Activated CD4-positive, alpha-beta T cell treated with anti-CD3 and anti-CD28 coated beads, Interleukin-2, amount 10 ng/mL, durations not matched to agents 7 days and 5 days (primary cell): ENCODE results near the gene ERC2. TPM values are rescaled to one million over a fixed set of nuclear protein-coding genes. Genes with fewer than 3 reads are reported as not detected.

Source experiments
- CTCF ChIA-PET: fragments of 350-600 bp; sonication (Branson Sonifier 250); formaldehyde crosslinking; loops from one replicate; lab custom pipeline; 2021; ENCODE audit warnings: antibody characterized with exemption; lab: Charles Lee
- POLR2A ChIA-PET: fragments of 350-600 bp; sonication (Branson Sonifier 250); formaldehyde crosslinking; loops from one replicate; lab custom pipeline; 2021; ENCODE audit warnings: antibody characterized with exemption; lab: Charles Lee
- DNase-seq: peaks from one replicate; pipeline ENCODE4 v3.0.0-alpha.2; 2020
- H3K27ac Mint-ChIP-seq: one replicate; pipeline ENCODE4 v1.8.0; 2021; ENCODE audit warnings: mild to moderate bottlenecking, moderate library complexity, mixed read lengths
- H3K27me3 Mint-ChIP-seq: one replicate; pipeline ENCODE4 v1.8.0; 2021; ENCODE audit warnings: mixed read lengths
- H3K36me3 Mint-ChIP-seq: one replicate; pipeline ENCODE4 v1.8.0; 2021; ENCODE audit warnings: low read depth, mixed read lengths
- H3K4me1 Mint-ChIP-seq: one replicate; pipeline ENCODE4 v1.8.0; 2021; ENCODE audit warnings: mixed read lengths
- H3K4me3 Mint-ChIP-seq: one replicate; pipeline ENCODE4 v1.8.0; 2021; ENCODE audit warnings: mild to moderate bottlenecking, moderate library complexity, mixed read lengths
- H3K9me3 Mint-ChIP-seq: one replicate; pipeline ENCODE4 v1.8.0; 2021; ENCODE audit warnings: mixed read lengths
- total RNA-seq, 2 experiments: library from RNA; stranded (reverse); gene quantifications; one replicate each; pipeline ENCODE4 v1.2.3, GENCODE V29; 2021

Gene ERC2
- total RNA-seq, 2 experiments from 2014 or later = not detected

DNA sequence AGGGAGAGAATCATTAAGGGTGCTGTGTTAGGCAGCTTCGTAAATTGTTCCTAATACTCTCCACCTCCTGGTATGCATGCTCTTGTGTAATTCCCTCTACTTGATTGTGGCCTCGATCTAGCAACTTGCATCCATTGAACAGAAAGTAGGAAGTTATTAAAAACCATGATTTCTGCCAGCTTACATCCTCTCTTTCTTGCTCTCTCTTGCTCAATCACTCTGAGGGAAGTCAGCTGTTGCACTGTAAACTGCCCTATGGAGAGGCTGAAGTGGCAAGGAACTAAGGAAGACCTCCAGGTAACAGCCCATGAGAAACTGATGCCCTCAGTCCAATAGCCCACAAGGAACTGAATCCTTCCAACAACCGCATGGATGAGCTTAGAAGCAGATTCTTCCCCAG is 92.6 kb downstream of the ERC2 start:
- Mint-ChIP-seq H3K4me1 (no peaks in the 10 kb centered on the region), H3K4me3 (no peak overlapping the region), H3K27ac (no peak overlapping the region), H3K27me3 (peaks cover 3% of the 10 kb centered on the region), H3K9me3 (peaks cover 12% of the 10 kb centered on the region), H3K36me3 (no peaks in the 10 kb centered on the region)
- ChIA-PET POLR2A (no interaction called here), CTCF (no interaction called here)
- DNase-seq = no peak

DNA sequence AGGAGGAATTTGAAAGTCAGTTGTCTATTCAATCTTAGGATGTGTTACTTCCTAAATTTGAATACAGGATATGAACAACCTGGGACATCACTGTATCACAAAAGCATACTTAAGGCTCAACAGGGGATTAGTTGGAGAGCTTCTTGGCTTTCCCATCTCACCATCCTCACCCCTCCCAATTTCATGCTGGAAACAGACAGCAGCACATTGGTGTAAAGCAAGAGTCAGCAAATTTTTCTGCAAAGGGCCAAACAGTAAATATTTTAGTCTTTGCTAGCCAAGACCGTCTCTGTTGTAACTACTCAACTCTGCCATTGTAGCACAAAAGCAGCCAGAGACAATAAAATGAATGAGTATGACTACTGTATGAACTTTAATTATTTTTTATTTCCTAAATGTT is 94.9 kb downstream of the ERC2 start:
- ChIA-PET CTCF (no interaction called here), POLR2A (no interaction called here)
- no peaks in the 10 kb centered on the region for H3K36me3 Mint-ChIP-seq
- H3K27me3 Mint-ChIP-seq = peaks cover 3% of the 10 kb centered on the region
- no peak overlapping the region for H3K4me3 Mint-ChIP-seq
- H3K4me1 Mint-ChIP-seq = no peaks in the 10 kb centered on the region
- no peak for DNase-seq
- no peak overlapping the region for H3K27ac Mint-ChIP-seq
- H3K9me3 Mint-ChIP-seq = peaks cover 12% of the 10 kb centered on the region

DNA sequence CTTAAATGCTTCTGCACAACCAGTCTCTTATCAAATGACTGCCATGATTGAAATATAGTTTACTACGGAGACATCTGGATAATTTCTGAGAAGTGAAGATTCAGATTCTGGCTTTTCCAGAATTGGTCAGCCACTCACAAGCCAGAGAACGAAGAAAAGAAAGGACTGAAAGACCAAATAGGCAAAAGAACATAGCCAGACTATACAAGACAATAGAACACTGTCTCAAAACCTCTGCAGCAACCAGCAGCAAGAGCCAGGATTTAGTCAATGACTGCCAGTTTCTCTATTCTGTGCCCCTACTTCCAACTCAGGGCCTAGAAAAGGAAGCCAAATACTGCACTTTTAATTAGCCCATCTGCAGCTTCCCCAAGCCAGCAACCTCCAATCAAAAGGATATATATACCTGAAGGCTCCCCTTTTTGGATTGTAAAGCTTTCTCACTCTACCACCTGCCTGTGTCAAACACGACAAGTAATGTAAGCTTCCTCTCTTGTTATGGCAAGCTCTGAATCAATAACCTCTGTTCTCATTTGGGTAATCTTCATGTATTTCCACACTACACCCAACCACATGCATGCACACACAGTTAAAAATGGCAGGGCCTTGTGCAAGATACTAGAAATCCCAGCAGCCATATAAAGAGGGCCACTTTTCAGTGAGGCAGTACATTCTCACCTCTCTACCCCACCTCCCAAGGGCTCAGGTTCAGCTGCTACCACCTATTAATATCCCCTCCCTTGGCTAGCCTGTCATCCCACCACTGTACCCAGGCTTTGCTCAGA is 97.1 kb downstream of the ERC2 start:
- ChIA-PET POLR2A (no interaction called here), CTCF (no interaction called here)
- Mint-ChIP-seq H3K27ac (no peak overlapping the region), H3K27me3 (peaks cover 6% of the 10 kb centered on the region), H3K4me3 (no peak overlapping the region), H3K4me1 (no peaks in the 10 kb centered on the region), H3K9me3 (peaks cover 9% of the 10 kb centered on the region), H3K36me3 (no peaks in the 10 kb centered on the region)
- DNase-seq = no peak

DNA sequence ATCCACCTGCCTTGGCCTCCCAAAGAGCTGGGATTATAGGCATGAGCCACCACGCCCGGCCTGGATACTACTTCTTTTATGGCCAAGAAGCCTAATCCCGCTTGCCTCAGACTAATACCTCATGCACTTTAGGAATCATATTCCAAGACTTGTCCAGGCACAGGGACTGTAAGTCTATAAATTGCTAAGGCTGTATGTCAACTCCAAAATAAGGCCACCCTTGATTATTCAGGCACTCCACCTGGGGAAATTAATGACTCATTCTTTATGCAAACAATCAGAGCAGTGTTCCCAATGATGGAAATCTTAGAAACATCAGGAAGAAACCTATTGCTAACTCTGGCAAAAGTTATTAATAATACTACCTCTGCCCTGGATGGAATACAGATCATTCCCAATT is 98.4 kb downstream of the ERC2 start:
- no peak overlapping the region for H3K4me3 Mint-ChIP-seq
- peaks cover 6% of the 10 kb centered on the region for H3K27me3 Mint-ChIP-seq
- H3K36me3 Mint-ChIP-seq = no peaks in the 10 kb centered on the region
- H3K9me3 Mint-ChIP-seq = no peaks in the 10 kb centered on the region
- no peak for DNase-seq
- CTCF ChIA-PET = no interaction called here
- H3K27ac Mint-ChIP-seq = no peak overlapping the region
- POLR2A ChIA-PET = no interaction called here
- H3K4me1 Mint-ChIP-seq = no peaks in the 10 kb centered on the region

DNA sequence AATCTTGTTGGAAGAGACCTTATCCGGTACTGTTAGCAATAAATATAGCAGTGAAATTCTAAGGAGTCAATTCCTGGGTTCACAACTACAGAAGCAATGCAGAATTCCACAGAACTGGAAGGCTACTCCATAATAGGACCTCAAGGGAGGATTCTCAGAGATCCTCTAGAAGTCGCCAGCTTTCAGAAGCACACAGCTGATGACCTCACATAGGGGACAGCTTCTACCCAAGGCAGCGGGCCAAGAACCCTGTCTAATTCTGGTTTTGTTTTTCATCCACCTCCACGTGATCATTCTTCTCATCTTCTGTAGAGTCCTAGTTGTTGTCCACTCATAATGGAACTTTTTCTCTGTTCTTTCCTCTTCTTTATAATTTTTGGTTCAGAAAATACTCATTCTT is 99.4 kb downstream of the ERC2 start:
- Mint-ChIP-seq H3K4me3 (no peak overlapping the region), H3K36me3 (no peaks in the 10 kb centered on the region), H3K27me3 (peaks cover 6% of the 10 kb centered on the region), H3K9me3 (no peaks in the 10 kb centered on the region), H3K4me1 (no peaks in the 10 kb centered on the region), H3K27ac (no peak overlapping the region)
- DNase-seq = no peak
- POLR2A ChIA-PET = no interaction called here
- CTCF ChIA-PET = no interaction called here

DNA sequence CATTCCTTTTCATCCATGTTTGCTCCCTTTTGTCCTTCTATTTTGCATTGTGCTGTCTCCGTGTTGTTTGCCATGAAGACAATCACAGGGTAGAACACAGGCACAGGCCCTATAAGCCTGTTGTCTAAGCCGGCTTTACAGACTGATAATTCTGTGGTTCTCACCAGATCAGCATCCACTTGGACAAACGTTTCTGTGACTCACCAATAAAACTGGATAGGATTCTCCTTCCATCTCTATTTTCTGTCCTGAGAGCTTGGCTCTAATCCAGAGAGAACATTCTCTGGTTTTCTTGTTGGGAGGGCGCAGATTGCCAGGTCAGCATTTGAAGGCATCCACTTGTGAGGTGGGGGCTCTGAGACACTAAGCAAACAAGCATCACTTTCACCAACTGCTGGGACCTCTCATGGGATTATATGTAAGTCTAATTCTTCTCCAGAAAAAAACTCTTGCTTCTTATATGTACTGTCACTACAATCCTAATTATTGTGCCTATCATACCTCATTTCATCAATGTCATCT is 101.6 kb downstream of the ERC2 start:
- Mint-ChIP-seq H3K27ac (no peak overlapping the region), H3K4me3 (no peak overlapping the region), H3K27me3 (peaks cover 15% of the 10 kb centered on the region), H3K36me3 (no peaks in the 10 kb centered on the region), H3K4me1 (no peaks in the 10 kb centered on the region), H3K9me3 (no peaks in the 10 kb centered on the region)
- ChIA-PET CTCF (no interaction called here), POLR2A (no interaction called here)
- DNase-seq = no peak

DNA sequence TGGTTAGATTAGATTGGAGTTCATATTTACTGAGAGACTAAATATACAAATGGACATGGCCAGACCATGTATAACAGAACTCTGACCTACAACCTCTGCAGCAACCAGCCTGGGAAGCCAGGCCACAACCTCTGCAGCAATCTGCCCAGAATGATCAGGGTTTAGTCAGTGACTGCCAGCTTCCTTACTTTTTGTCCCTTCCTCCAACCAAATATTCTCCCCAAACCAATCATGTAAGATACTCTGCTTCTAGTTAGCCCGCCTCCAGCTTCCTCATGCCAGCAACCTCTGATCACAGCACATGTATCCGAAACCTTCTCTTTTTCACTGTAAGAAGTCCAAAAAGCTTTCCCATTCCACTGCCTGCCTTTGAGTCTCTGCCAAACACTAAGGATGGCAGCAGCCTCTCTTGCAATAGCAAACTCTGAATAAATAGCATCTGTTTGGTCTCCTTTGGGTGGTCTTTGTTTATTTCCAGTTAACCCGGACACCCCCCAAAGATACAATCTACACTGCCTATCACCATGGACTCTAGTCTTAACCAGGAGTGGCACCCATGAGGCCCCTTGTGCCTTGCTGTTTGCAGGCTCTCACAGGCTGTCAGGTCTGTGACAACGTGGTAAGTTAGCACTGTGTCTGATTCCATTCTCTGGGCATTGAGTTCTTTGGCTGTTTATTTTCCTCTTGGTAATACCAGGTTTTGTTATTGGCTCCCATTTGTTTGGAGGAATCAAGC is 102.2 kb downstream of the ERC2 start:
- POLR2A ChIA-PET = no interaction called here

DNA sequence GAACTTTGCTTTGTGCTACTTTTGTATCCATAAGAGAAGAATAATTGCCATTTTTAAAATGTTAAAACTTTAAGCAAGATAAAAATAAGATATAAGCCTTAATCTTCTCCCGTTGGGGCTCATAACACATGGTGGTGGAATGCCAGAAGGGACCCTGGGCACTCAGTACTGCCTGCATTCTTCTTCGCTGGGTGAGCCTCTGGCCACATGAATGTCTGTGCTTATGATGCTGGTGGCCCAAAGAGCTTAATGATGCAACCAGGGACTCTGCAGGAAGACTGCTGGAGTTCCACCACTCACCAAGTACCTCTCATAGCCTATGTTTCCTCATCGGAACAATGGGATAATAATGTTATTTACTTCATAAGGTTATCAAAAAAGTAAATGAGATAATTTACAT is 103.6 kb downstream of the ERC2 start:
- no peak for DNase-seq
- Mint-ChIP-seq H3K4me3 (no peak overlapping the region), H3K36me3 (no peaks in the 10 kb centered on the region), H3K4me1 (no peaks in the 10 kb centered on the region), H3K9me3 (no peaks in the 10 kb centered on the region), H3K27me3 (peaks cover 23% of the 10 kb centered on the region), H3K27ac (no peak overlapping the region)
- ChIA-PET CTCF (interaction anchor here (0.6 to 1.3 kb wide), 2 partner anchors 24 to 82 kb away, joined by 3 read pairs; no protein-coding TSS in a partner anchor), POLR2A (no interaction called here)

More for the DNA sequence above, 102.2 kb downstream of the ERC2 start:
- Mint-ChIP-seq H3K4me1 (no peaks in the 10 kb centered on the region), H3K9me3 (no peaks in the 10 kb centered on the region), H3K27me3 (peaks cover 20% of the 10 kb centered on the region), H3K4me3 (no peak overlapping the region), H3K27ac (no peak overlapping the region), H3K36me3 (no peaks in the 10 kb centered on the region)
- no peak for DNase-seq
- CTCF ChIA-PET = no interaction called here

DNA sequence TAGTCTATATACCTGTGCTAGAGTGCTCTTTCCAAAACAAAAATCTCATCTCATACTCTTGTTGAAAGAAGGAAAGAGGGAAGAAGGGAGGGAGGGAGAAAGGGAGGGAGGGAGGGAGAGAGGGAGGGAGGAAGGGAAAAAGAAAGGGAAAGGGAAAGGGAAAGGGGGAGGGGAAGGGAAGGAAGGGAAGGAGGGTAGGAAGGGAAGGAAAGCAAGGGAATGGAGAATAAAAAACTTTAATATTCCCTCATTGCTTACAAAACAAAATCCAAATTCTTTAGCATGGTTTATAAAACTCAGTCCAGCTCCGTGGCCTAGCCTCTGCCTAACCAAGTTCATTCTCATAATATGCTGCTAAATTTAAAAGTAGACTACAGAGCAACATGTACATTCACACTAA is 104.5 kb downstream of the ERC2 start:
- no peaks in the 10 kb centered on the region for H3K36me3 Mint-ChIP-seq
- ChIA-PET CTCF (no interaction called here), POLR2A (no interaction called here)
- H3K4me3 Mint-ChIP-seq = no peak overlapping the region
- H3K27ac Mint-ChIP-seq = no peak overlapping the region
- H3K9me3 Mint-ChIP-seq = no peaks in the 10 kb centered on the region
- no peak for DNase-seq
- peaks cover 23% of the 10 kb centered on the region for H3K27me3 Mint-ChIP-seq
- no peaks in the 10 kb centered on the region for H3K4me1 Mint-ChIP-seq

DNA sequence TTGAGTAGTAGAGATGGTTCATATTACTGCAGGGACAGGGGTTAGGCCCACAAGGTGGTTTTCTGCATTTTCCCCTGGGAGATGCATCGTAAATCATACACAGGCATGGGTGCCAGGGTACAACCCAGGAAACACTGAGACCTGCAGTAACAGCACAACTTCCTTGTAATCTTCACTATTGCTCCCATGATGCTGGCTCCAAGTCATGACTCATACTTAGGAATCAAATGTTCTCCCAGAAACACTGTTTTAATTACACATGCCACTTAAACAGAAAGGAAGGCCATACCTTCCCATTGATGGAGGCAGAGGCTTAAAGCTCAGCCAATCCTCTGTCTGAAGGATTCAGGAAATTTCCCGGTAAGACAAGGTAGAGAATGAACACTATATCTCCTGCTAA is 106.5 kb downstream of the ERC2 start:
- no peak for DNase-seq
- H3K9me3 Mint-ChIP-seq = no peaks in the 10 kb centered on the region
- H3K4me3 Mint-ChIP-seq = no peak overlapping the region
- H3K27ac Mint-ChIP-seq = no peak overlapping the region
- CTCF ChIA-PET = interaction anchor here (0.8 to 1.5 kb wide), 2 partner anchors 11 to 14 kb away, joined by 3 to 5 read pairs; no protein-coding TSS in a partner anchor
- POLR2A ChIA-PET = no interaction called here
- H3K36me3 Mint-ChIP-seq = no peaks in the 10 kb centered on the region
- H3K4me1 Mint-ChIP-seq = no peaks in the 10 kb centered on the region
- H3K27me3 Mint-ChIP-seq = peaks cover 20% of the 10 kb centered on the region

DNA sequence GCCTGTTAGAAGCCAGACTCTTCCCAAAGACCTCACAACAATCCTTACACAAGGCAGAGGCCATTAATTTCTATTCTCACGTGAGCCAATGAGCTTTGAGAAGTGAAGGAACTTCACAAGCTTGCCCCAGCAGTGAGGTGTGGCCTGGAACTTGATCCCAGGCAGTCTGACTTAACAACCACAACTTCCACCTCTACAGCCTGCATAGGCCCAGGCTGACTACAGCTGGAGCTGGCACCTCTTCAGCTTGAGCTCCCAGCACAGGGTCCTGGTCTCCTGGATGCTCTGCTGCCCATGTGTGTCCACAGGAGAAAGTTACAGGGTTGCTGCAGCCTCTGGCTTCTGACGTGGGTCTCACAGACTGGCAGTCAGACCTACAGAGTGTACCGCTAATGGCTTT is 111.0 kb downstream of the ERC2 start:
- no peaks in the 10 kb centered on the region for H3K4me1 Mint-ChIP-seq
- CTCF ChIA-PET = interaction anchor here (1.1 to 1.2 kb wide), 2 partner anchors 11 to 54 kb away, joined by 3 read pairs; no protein-coding TSS in a partner anchor
- POLR2A ChIA-PET = no interaction called here

DNA sequence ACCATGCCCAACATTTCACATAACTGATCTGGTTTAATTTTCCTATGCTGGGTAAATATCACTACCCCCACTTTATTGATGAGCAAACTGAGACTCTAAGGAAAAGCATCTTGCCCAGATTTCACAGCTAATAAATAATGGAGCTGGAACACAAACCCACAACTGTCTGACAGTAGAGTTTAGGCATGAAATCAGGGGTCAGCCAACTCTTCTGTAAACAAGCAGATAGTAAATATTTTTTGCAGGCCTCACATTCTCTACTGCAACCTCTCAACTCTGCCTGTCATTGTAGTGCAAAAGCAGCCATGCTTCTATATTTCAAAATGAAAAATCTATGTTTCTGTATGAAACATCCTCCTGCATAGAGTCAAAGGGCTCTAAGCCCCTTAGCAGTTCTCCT is 111.5 kb downstream of the ERC2 start:
- no peaks in the 10 kb centered on the region for H3K9me3 Mint-ChIP-seq
- no peak overlapping the region for H3K4me3 Mint-ChIP-seq
- no peak overlapping the region for H3K27ac Mint-ChIP-seq
- DNase-seq = no peak
- ChIA-PET POLR2A (no interaction called here), CTCF (interaction anchor here (1.1 to 1.2 kb wide), 2 partner anchors 11 to 54 kb away, joined by 3 read pairs; no protein-coding TSS in a partner anchor)
- H3K4me1 Mint-ChIP-seq = no peaks in the 10 kb centered on the region
- H3K27me3 Mint-ChIP-seq = peaks cover 8% of the 10 kb centered on the region
- H3K36me3 Mint-ChIP-seq = no peaks in the 10 kb centered on the region

More for the DNA sequence above, 111.0 kb downstream of the ERC2 start:
- H3K27me3 Mint-ChIP-seq = peaks cover 11% of the 10 kb centered on the region
- H3K27ac Mint-ChIP-seq = no peak overlapping the region
- no peaks in the 10 kb centered on the region for H3K9me3 Mint-ChIP-seq
- H3K4me3 Mint-ChIP-seq = no peak overlapping the region
- DNase-seq = no peak
- H3K36me3 Mint-ChIP-seq = no peaks in the 10 kb centered on the region

DNA sequence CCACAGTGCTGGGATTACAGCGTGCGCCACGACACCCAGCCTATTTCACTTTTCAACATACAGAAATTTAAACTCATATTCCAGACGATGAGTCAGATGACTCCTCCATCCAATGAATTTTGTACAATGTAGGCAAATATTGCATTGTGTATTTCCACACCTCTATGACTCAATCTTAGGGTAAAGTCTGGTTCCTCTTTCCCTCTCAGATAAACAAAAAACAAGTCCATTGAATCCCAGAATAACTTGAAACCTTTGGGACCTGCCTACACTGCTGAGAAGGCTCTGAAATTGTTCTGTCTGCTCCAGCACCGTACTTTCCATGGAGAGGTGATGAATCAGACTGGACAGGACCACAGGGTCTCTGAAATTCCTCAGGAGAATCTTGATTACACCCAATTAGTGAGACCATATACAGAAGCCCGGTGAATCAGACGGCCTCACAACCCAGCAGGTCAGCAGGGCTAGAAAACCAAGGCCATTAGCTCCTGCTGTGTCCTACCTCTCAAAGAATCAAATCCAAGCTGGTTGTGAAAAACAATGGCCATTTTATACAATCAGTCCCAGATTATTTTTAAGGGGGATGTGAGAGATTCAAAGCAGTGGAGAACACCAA is 112.6 kb downstream of the ERC2 start:
- H3K4me1 Mint-ChIP-seq = no peaks in the 10 kb centered on the region
- H3K4me3 Mint-ChIP-seq = no peak overlapping the region
- ChIA-PET POLR2A (no interaction called here), CTCF (interaction anchor here (0.6 kb wide), 1 partner anchor 1927 kb away, joined by 4 read pairs; no protein-coding TSS in a partner anchor)
- DNase-seq = no peak
- peaks cover 3% of the 10 kb centered on the region for H3K27me3 Mint-ChIP-seq
- no peak overlapping the region for H3K27ac Mint-ChIP-seq
- H3K36me3 Mint-ChIP-seq = no peaks in the 10 kb centered on the region
- H3K9me3 Mint-ChIP-seq = no peaks in the 10 kb centered on the region
